Right atrium auricular region (tissue), 2 donors: ENCODE measurements around the gene CIBAR2. TPM values are rescaled to one million over a fixed set of nuclear protein-coding genes. Genes with fewer than 3 reads are reported as not detected.
A peak's percentile ranks its signal among the peaks of the same experiment; 100 is the strongest.

Source experiments
- DNase-seq: peaks from one replicate; pipeline ENCODE4 v3.0.0-alpha.2; 2019; ENCODE audit warnings: low spot score
- H3K27ac ChIP-seq, 2 donors: fragments of 200-600 bp; sonication (generic); 1 replicate in 1 of 2; 2 replicates in 1 of 2; pipeline ENCODE4 v1.5.1; 2016 to 2019
- H3K27me3 ChIP-seq, 2 donors: fragments of 200-600 bp; sonication (generic); one replicate each; pipeline versions ENCODE4 v1.5.1 to v1.6.0; 2017 to 2019
- H3K36me3 ChIP-seq: fragments of 200-600 bp; sonication (generic); one replicate; pipeline ENCODE4 v1.5.1; 2016
- H3K4me1 ChIP-seq, 2 donors: fragments of 200-600 bp; sonication (generic); one replicate each; pipeline versions ENCODE4 v1.5.1 to v1.6.0; 2017 to 2019
- H3K4me3 ChIP-seq, 2 donors: fragments of 200-600 bp; sonication (generic); 1 replicate in 1 of 2; 2 replicates in 1 of 2; pipeline ENCODE4 v1.5.1; 2017 to 2019; ENCODE audit warnings: mild to moderate bottlenecking in 1 of 2, moderate library complexity in 1 of 2
- H3K9me3 ChIP-seq, 2 donors: fragments of 200-600 bp; sonication (generic); one replicate each; pipeline ENCODE4 v1.5.1; 2019
- CTCF ChIP-seq, 2 donors: fragments of 200-600 bp; sonication (generic); IDR thresholded peaks; one replicate each; pipeline ENCODE4 v1.5.1; 2019; ENCODE audit warnings: antibody characterized with exemption in 2 of 2
- total RNA-seq, 2 donors: library from RNA; depleted of rRNA; stranded (reverse); fragments of >200 nt; gene quantifications; one replicate each; pipeline ENCODE4 v1.1.0, GENCODE V29; 2016

Gene CIBAR2
- total RNA-seq, 2 donors from 2014 or later, result not detected

- H3K9me3 ChIP-seq, result no peaks in the 10 kb centered on the region
- no peak for DNase-seq
- TF ChIP-seq CTCF (IDR thresholded peaks at IDR 0.05), result no peak
- no peaks in the 10 kb centered on the region for H3K27me3 ChIP-seq
- H3K4me1 ChIP-seq, result no peaks in the 10 kb centered on the region
- no peak overlapping the region for H3K27ac ChIP-seq
- peaks cover 18% of the 10 kb centered on the region for H3K36me3 ChIP-seq
- no peak overlapping the region for H3K4me3 ChIP-seq
These were observed 45.9 kb downstream of the CIBAR2 start for GRCh38 chr16:85066346-85066885.

- H3K4me1 ChIP-seq, result no peaks in the 10 kb centered on the region
- TF ChIP-seq CTCF (IDR thresholded peaks at IDR 0.05), result no peak
- no peaks in the 10 kb centered on the region for H3K9me3 ChIP-seq
- H3K4me3 ChIP-seq, result no peak overlapping the region
- H3K27me3 ChIP-seq, result no peaks in the 10 kb centered on the region
- no peak for DNase-seq
- H3K36me3 ChIP-seq, result peaks cover 14% of the 10 kb centered on the region
- H3K27ac ChIP-seq, result no peak overlapping the region
These were observed 47.2 kb downstream of the CIBAR2 start for GRCh38 chr16:85065099-85065498.

- Histone ChIP-seq H3K4me3 (no peak overlapping the region), H3K27ac (no peak overlapping the region), H3K36me3 (peaks cover 12% of the 10 kb centered on the region), H3K4me1 (no peaks in the 10 kb centered on the region), H3K9me3 (no peaks in the 10 kb centered on the region), H3K27me3 (no peaks in the 10 kb centered on the region)
- no peak for DNase-seq
- no peak for TF ChIP-seq CTCF (IDR thresholded peaks at IDR 0.05)
These were observed 48.1 kb downstream of the CIBAR2 start for GRCh38 chr16:85064186-85064585.

DNA sequence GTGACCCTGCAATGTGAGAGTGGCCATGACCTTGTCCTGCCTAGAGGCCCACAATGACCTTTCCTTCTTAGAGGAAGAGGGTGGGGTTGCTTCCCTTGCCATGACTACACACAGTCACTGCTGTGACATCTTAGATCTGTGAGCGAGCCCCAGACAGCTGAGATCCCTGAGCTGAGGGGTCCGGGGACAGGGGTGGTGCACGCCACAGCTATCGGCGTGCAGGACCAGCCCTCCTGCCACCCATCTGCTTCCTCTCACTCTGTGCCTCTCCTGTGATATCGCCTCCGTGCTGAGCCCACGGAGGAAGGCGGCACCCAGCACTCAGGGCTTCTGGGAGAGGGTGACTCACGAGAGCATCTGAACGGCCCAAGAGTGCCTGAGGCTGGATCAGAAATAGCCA lies 49.4 kb downstream of the CIBAR2 start:
- Histone ChIP-seq H3K36me3 (peaks cover 7% of the 10 kb centered on the region), H3K4me1 (no peaks in the 10 kb centered on the region), H3K27me3 (no peaks in the 10 kb centered on the region), H3K9me3 (no peaks in the 10 kb centered on the region), H3K4me3 (no peak overlapping the region), H3K27ac (no peak overlapping the region)
- no peak for DNase-seq
- TF ChIP-seq CTCF (IDR thresholded peaks at IDR 0.05), result no peak

DNA sequence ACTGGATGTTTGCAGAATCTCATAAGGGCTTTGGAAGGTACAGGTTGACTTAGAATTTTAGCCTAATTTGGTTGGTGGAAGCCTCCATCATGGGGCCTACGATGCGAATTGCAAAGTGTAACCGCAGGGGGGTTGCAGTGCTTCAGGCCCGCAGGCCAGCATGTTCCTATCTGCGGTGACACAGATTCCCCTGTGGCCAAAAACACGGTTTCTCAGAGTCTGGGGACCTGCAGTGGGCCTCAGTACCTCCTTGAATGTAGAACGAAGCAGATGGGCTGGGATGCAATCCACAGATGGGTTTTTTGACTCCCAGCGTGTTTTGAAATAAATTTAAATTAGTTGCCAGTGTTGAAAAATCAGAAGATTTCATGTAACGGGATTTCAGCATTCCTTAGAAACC lies 49.9 kb downstream of the CIBAR2 start:
- no peak for DNase-seq
- no peaks in the 10 kb centered on the region for H3K9me3 ChIP-seq
- no peaks in the 10 kb centered on the region for H3K27me3 ChIP-seq
- H3K4me1 ChIP-seq, result peaks cover 0 to 5% of the 10 kb centered on the region in 2 donors
- H3K36me3 ChIP-seq, result peaks cover 5% of the 10 kb centered on the region
- TF ChIP-seq CTCF (IDR thresholded peaks at IDR 0.05), result no peak
- no peak overlapping the region for H3K27ac ChIP-seq
- H3K4me3 ChIP-seq, result no peak overlapping the region

DNA sequence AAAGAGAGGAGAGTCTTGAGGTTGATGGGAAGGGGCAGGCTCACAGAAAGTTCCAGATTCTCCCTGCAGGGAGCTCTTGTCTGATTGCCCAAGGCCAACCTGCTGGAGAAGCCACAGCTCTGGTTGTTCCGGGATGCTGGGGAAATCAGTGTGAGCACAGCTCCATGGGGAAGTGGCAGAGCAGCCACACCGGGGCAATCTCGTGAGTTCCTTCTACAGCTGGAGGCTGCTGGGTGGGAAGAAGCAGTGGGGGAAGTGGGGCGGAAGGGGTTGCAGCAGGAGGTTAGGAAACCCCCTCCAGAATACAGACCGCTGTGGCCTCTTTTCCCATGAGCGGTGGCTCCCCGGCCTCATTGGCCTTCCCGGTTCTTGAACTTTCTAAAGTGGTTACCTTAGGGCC lies 50.7 kb downstream of the CIBAR2 start:
- H3K27ac ChIP-seq, result no peak overlapping the region
- H3K36me3 ChIP-seq, result no peaks in the 10 kb centered on the region
- TF ChIP-seq CTCF (IDR thresholded peaks at IDR 0.05), result no peak
- no peaks in the 10 kb centered on the region for H3K27me3 ChIP-seq
- peaks cover 0 to 13% of the 10 kb centered on the region in 2 donors for H3K4me1 ChIP-seq
- no peak overlapping the region for H3K4me3 ChIP-seq
- peak; percentile 69 for DNase-seq
- H3K9me3 ChIP-seq, result no peaks in the 10 kb centered on the region
